ENCODE results near the gene CLRN2.

The CLRN2 gene, protein sequence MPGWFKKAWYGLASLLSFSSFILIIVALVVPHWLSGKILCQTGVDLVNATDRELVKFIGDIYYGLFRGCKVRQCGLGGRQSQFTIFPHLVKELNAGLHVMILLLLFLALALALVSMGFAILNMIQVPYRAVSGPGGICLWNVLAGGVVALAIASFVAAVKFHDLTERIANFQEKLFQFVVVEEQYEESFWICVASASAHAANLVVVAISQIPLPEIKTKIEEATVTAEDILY

GRCh38 chr4:17514865-17515264 lies at the start of gene CLRN2:
Gene CLRN2 (plus strand): TSS chr4:17515165. CDS start chr4:17515267, 102 bp downstream.
- DNase-seq, result no peak

GRCh38 chr4:17468619-17469221 lies 46.2 kb upstream of the CLRN2 start:
- no peak for DNase-seq

DNA sequence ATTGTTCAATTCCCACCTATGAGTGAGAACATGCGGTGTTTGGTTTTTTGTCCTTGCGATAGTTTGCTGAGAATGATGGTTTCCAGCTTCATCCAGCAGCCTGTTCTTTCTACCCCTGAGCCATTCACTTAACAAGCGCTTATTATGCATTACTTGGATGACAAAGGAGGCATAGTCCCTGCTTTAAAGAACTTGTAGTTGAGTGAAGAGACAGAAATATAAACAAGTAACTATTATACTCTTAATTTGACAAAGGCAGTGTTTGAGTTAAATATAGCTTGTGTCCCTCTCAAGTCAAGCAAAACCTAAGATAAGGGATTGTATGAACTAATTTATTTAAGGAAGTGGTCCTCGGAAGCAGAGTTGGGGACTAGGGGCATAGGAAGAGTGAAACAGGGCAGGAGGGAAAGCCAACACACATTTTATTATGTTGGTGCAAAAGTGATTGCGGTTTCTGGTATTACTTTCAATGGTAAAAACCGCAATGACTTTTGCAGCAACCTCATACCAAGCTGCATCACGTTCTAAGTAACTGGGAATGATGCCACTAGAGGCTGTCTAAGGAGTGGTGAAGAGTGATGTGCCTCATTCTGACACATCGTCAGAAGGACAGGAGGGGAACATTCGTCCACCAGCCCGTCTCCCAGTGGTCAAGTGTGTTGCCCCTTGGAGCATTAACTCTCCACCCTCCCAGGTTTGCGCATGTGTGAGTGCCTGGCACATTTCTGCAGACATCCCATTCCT lies 44.9 kb upstream of the CLRN2 start:
- DNase-seq, result no peak

DNA sequence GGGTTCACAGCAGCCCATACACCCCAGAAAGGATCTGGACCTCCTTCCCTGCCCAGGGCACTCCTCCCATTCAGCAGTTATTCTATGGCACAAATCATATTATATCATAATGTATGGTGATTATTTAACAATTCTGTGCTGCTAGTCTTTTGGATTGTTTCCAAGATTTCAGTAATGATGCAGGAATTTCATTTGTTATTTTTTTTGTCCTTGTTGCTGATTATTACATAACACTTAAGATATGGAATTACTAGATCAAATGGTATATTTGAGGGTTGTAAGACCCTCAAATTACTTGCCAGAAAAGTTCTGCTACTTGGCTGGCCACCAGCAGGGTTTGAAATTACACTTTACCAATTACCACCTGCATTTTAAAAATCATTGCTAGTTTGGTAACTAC lies 39.5 kb upstream of the CLRN2 start:
- no peak for DNase-seq

DNA sequence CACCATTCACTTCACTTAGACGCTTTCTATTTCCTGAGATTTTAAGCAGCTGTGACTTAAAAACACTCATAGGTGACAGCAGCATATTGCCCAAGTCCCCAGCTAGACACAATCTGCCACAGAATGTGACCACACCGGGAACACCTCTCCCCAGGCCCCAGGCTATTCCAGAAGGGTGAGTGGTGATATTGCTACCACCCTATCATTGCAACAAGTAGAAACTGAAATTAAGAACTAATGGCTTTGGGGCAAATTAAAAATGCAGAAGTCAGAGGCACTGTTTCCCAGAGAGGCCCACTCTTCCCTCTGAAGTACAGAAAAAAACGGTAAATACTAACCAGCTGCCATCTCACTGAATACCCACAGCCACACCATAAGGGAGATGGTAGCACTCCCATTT lies 38.1 kb upstream of the CLRN2 start:
- no peak for DNase-seq

DNA sequence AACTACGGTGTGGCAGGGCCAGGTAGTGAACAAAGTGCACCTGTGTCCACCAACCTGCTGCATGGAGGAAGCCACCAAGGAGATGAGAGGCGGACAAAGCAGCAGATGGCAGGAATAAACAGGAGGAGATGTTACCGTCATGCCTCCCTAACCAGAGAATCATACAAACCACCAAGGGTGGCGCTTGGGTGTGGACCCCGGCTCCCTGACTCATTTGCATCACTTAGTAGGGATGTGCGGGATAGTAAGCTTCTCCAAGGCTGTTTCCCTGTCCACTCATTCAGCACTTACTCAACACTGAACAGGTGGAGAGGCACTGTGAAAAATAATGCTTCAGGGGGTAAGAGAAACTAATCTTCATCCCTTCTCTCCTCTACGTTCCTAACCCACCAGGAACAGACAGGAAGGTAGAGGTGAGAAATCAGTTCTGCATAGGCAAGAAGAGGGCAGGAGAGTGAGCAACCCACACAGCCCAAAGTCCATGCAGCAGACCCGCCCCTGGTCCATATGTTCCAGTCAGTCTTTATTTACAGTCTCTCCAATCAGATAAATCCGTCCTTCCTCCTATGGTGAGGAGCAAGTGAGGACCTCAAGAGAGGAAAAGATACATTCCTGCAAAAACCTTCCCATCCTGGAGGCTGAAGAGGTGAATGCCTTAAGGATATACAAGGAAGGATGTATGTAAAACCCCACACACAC lies 37.0 kb upstream of the CLRN2 start:
- no peak for DNase-seq

DNA sequence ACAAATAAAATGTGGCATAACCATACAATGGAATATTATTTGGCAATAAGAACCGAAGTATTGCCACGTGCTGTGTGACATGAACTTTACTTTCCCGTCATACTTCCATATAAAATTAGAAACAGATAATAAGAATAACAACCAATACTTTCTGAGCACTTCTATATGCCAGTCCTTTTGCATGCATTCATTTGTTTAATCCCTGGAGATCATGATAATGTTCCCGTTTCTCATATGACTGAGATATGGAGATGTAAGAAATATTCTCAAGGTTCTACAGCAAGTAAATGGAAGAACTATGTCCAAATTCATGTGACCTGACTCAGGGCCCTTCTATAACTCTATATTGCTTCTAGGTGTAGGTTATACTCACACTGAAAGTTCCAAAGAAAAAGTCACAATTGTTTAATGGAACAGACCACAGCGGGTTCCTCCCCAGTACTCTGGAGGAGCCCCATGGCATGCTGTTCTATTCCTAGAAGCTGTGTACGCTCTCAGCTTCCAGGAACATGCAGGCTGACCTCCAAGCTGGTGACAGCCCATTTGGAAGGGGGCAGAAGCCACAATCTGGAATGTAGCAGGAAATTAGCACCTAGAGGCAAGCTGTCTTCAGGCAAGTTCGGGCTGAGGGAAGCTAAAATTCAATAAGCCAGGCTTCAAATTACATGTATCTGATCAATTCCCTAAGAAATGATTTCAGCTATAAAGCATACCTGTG lies 34.6 kb upstream of the CLRN2 start:
- DNase-seq, result no peak

- no peak for DNase-seq
These were observed 34.0 kb upstream of the CLRN2 start for GRCh38 chr4:17480955-17481354.

DNA sequence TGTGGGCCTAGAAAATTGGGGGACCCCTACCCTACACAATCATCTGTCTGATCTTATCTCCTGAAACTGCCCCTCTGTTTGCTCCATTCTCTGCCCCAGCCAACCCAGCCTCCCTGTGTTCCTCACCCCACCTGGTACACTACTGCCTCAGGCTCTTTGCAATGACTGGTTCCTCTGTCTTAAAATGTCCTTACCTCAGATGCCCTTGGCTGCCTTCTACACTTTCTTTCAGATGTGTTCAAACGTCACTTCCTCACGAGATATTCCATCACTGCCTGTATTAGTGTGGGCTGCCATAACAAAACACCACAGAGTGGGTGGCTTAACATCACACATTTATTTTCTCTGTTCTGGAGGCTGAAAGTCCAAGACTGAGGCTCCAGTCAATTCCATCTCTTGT lies 32.2 kb upstream of the CLRN2 start:
- DNase-seq, result no peak

DNA sequence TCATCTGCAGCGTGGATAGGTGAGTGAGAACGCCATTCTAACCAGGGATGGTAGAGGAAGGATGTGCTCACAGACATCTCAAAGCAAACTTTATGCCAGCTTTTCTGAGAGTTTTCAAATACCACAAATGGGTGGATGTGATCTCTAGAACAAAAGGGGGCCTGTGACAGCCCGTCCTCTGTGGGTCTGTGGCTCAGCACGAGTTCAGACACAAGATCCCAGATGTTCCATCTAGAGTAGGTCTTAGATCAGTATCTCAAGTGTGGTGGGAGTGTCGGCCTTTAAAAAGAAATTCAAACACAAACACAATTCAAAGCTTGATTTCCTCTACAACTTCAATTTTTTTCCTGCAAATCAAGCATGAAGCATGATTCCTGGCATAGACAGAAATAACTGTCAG lies 25.8 kb upstream of the CLRN2 start:
- DNase-seq, result no peak

- DNase-seq, result no peak
These were observed 25.2 kb upstream of the CLRN2 start for GRCh38 chr4:17489721-17490120.

- DNase-seq, result peak; percentile 83
These were observed 24.3 kb upstream of the CLRN2 start for GRCh38 chr4:17490575-17491059.

- DNase-seq, result no peak
These were observed 23.8 kb upstream of the CLRN2 start for GRCh38 chr4:17491196-17491595.

GRCh38 chr4:17492058-17492741 lies 22.8 kb upstream of the CLRN2 start:
- DNase-seq, result peak; percentile 54

DNA sequence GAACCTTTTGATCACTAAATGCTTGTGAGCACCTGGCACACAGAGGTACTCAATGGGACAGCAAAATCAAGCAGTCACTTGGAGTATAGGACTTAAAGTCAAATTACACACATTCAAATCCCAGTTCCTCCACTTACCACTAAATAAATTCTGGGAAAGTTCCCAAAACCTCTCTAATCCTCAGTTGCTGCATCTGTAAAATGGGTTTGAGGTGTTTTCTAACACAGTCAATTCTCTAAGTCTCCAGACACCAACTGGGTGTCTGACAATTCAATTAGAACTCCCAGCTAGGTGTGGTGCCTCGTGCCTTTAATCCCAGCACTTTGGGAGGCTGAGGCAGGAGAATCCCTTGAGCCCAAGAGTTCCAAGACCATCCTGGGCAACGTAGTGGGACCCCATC lies 22.1 kb upstream of the CLRN2 start:
- DNase-seq, result no peak

- DNase-seq, result no peak
These were observed 21.3 kb upstream of the CLRN2 start for GRCh38 chr4:17493619-17494018.

DNA sequence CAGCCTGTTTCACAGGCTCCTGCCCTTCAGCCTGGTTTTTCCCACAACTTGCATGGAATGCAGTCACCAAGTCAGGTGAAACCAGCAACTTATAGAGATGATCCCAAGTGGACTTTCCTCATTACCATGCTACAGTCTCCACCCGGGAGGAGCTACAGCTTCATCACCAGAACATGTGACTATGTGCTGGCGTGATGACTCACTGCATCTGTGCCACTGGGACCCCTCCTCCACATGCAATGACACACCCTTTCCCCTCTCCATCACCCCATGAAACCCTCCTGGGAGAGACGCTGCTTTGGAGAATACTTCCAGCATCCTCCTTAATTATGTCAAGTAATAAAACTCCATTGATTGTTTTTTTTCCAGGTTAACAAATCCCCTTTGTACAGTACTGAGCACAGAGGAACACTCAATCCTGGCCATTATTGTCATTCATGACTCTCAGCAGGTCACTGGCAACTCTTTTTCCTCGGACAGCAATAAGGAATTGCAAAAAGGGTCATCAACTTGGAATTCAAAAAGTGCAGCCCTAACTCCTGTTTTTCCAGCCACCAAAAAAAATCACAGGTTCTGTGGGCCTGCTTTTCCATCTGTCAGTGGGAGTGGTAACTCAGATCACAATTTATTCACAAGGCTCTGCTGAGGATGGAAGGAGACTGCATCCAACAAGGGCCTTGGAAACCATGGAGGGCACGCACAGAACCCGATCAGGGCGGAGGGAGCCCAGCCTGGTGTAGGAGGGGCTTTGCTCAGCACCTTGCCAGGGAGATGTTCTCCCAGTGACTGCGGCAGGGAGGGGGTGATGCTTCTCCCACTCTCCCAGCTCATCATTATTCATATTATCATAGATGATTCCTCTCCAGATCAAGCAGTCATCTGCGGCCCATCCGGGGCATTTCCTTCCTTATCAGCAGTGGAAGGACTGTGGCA lies 20.4 kb upstream of the CLRN2 start:
- no peak for DNase-seq

GRCh38 chr4:17497890-17498523 lies 17.0 kb upstream of the CLRN2 start:
- no peak for DNase-seq

DNA sequence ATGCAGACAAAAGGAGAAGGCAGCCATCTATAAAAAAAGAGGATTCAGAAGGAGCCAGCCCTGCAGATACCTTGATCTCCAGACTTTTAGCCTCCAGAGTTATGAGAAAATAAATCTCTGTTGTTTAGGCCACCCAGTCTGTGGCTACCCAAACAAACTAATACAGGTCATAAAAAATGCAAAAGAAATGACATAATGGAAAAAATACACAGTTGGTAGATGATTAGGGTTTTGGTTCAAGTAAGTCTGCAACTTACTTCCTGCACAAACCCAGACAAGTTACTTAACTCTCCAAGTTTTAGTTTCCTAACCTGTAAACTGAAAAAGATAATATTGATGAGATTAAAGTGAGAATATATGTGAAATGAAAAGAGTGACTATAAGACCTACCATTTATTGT lies 14.4 kb upstream of the CLRN2 start:
- DNase-seq, result no peak

- no peak for DNase-seq
These were observed 12.2 kb upstream of the CLRN2 start for GRCh38 chr4:17502756-17503155.

- DNase-seq, result no peak
These were observed 10.9 kb upstream of the CLRN2 start for GRCh38 chr4:17504081-17504480.
